Endothelial cell (in vitro differentiated cells): Measurements from ENCODE around the gene PLXNB2. TPM values are rescaled to one million over a fixed set of nuclear protein-coding genes. Genes with fewer than 3 reads are reported as not detected.

Experiments
- DNase-seq: peaks from one replicate; pipeline ENCODE4 v3.0.0; 2021; ENCODE audit warnings: low spot score
- H3K27ac Mint-ChIP-seq: one replicate; pipeline ENCODE4 v1.8.0; 2021; ENCODE audit warnings: mixed read lengths, inconsistent platforms; ENCODE audit not compliant: unreplicated experiment
- H3K27me3 Mint-ChIP-seq: one replicate; pipeline ENCODE4 v1.8.0; 2021; ENCODE audit warnings: mild to moderate bottlenecking, moderate library complexity, mixed read lengths, inconsistent platforms; ENCODE audit not compliant: unreplicated experiment
- H3K36me3 Mint-ChIP-seq: one replicate; pipeline ENCODE4 v1.8.0; 2021; ENCODE audit warnings: mild to moderate bottlenecking, low read depth, mixed read lengths, inconsistent platforms; ENCODE audit not compliant: unreplicated experiment
- H3K4me1 Mint-ChIP-seq: one replicate; pipeline ENCODE4 v1.8.0; 2021; ENCODE audit warnings: mild to moderate bottlenecking, mixed read lengths, inconsistent platforms; ENCODE audit not compliant: unreplicated experiment
- H3K4me3 Mint-ChIP-seq: one replicate; pipeline ENCODE4 v1.8.0; 2021; ENCODE audit warnings: mild to moderate bottlenecking, mixed read lengths, inconsistent platforms; ENCODE audit not compliant: unreplicated experiment
- H3K9me3 Mint-ChIP-seq: one replicate; pipeline ENCODE4 v1.8.0; 2021; ENCODE audit warnings: mixed read lengths, inconsistent platforms; ENCODE audit not compliant: unreplicated experiment
- total RNA-seq: library from RNA; stranded (reverse); fragmentation: NEBNext Ultra II Directional; extraction: Animal tissue kit (Norgen Biotek cat#: 25700); gene quantifications from one replicate; pipeline ENCODE4 v1.2.1, GENCODE V29; 2021; ENCODE audit not compliant: unreplicated experiment
- TF ChIP-seq, protein P1 (sequence below): fragments of 200-600 bp; sonication (generic); IDR thresholded peaks from one replicate; pipeline ENCODE4 v1.5.0; 2021; ENCODE audit warnings: antibody characterized with exemption; ENCODE audit not compliant: unreplicated experiment

PLXNB2 gene
- total RNA-seq, 1 donor from 2014 or later, result 96.5 TPM

DNA sequence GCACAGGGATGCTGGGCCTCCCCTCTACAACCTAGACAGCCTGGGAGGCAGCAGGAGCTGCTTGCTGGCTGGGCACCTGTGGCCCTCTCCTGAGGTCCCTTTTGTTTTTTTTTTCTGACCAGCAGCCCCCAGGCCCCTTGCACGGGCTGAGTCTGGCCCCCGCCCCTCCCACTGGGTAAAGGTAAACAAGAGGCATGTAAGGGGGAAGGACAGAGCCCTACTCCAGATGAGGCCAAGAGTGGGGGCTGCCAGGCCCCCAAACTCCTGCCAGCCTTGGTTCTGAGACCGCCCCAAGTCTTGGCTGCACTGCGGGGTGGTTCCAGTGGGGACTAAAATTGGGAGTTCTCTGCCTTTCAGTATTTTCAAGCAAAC lies 9.2 kb downstream of the PLXNB2 start:
- H3K4me3 Mint-ChIP-seq, result no peak overlapping the region
- no peaks in the 10 kb centered on the region for H3K9me3 Mint-ChIP-seq
- H3K36me3 Mint-ChIP-seq, result no peaks in the 10 kb centered on the region
- H3K4me1 Mint-ChIP-seq, result peaks cover 2% of the 10 kb centered on the region
- H3K27me3 Mint-ChIP-seq, result peaks cover 20% of the 10 kb centered on the region
- H3K27ac Mint-ChIP-seq, result no peak overlapping the region
- no peak for DNase-seq
- TF ChIP-seq, protein P1, sequence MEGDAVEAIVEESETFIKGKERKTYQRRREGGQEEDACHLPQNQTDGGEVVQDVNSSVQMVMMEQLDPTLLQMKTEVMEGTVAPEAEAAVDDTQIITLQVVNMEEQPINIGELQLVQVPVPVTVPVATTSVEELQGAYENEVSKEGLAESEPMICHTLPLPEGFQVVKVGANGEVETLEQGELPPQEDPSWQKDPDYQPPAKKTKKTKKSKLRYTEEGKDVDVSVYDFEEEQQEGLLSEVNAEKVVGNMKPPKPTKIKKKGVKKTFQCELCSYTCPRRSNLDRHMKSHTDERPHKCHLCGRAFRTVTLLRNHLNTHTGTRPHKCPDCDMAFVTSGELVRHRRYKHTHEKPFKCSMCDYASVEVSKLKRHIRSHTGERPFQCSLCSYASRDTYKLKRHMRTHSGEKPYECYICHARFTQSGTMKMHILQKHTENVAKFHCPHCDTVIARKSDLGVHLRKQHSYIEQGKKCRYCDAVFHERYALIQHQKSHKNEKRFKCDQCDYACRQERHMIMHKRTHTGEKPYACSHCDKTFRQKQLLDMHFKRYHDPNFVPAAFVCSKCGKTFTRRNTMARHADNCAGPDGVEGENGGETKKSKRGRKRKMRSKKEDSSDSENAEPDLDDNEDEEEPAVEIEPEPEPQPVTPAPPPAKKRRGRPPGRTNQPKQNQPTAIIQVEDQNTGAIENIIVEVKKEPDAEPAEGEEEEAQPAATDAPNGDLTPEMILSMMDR, result no peak

DNA sequence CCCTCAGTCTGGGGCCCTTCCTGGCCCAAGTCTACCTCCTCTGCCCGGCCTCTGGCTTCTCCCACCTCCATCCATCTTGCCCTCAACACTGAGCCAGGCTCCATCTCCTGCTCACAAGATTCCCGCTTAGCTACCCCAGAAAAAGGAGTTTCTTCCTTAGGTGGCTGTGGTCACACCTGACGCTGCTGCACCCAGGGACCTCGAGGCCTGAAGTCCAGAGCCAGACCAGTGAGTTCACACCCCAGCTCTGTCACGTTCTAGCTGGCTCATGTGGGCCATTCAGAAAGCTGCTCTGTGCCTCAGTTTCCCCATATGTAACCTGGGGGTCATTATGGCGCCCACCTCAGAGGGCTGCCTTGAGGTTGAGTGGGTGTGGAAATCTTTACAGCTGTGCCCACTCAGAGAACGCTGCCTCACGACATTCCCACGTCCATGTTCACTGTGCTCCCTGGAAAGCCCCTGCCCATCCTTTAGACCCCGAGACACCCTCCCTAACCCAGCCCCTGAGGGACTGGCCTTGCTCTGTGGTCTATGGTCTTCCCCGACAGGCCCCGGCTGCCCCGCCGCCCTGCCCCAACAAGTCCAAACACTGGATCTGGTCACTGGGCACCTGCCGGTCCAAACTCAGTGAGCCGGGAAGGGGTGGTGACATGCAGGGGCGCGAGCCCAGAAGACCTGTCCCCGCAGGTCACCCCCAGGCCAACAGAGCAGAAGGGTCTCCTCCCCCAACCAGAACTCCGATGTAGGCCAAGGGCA lies 9.8 kb downstream of the PLXNB2 start:
- no peak for DNase-seq
- no peaks in the 10 kb centered on the region for H3K9me3 Mint-ChIP-seq
- peaks cover 18% of the 10 kb centered on the region for H3K27me3 Mint-ChIP-seq
- H3K27ac Mint-ChIP-seq, result no peak overlapping the region
- TF ChIP-seq, protein P1, result no peak
- H3K4me3 Mint-ChIP-seq, result no peak overlapping the region
- no peaks in the 10 kb centered on the region for H3K36me3 Mint-ChIP-seq
- peaks cover 6% of the 10 kb centered on the region for H3K4me1 Mint-ChIP-seq

DNA sequence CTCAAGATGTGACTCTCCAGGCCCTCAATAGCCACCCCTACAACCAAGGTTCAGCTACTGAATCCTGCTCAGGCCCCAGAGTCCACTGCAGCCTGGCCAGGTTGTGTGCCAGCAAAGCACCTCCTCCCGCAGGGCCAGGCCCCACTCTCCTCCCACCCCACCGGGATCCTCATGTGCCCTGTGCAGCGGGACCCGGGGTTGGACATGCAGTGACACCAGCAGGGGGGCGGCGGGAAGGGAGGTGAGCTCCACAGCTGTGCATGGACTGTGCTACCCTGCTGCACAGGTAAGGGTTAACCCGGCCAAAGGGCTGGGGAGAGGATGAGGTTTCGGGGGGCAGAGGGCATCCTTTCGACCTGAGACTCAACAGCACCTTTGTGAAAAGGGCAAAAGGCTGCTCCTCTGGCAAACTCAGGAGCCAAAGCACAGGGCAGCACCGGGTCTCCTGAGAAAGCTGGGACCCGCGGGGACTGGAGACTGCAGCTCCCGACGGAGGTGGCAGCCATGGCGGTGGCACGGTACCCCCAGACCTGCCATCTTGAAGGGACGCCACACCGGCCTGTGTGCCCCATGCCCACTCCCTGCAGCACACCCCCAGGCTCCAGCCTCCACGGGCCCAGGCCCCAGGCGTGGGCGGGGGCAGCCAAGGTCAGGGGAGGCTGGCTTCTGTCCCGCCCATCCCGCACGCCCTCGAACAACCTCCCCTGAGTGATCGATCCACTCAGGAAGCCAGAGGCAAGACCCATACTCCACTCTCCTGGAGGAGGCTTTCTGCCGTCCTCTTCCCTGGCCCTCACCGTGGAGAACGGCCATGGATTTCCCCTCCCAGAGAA lies 10.6 kb downstream of the PLXNB2 start:
- no peak for DNase-seq
- Mint-ChIP-seq H3K9me3 (no peaks in the 10 kb centered on the region), H3K4me3 (no peak overlapping the region), H3K27ac (no peak overlapping the region), H3K4me1 (peaks cover 8% of the 10 kb centered on the region), H3K36me3 (no peaks in the 10 kb centered on the region), H3K27me3 (peaks cover 14% of the 10 kb centered on the region)
- TF ChIP-seq, protein P1, result no peak

DNA sequence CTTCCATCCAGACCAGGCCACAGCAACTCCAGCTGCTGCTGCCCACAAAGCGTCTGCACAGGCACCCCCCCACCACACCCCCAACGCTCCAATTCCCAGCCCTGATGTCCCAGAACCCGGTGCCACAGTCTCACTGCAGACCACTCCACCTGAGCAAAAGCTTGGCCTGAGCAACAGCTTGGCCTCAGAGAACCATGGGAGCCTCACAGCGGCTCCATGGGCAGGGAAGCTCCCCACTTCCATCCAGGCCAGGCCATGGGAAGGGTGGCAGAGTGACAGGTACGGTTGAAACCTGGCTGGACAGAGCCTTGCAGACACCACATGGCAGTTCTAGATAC lies 13.2 kb downstream of the PLXNB2 start:
- Mint-ChIP-seq H3K4me3 (no peak overlapping the region), H3K27me3 (peaks cover 14% of the 10 kb centered on the region), H3K27ac (peak overlapping the region; percentile 36), H3K4me1 (peaks cover 8% of the 10 kb centered on the region), H3K36me3 (no peaks in the 10 kb centered on the region), H3K9me3 (no peaks in the 10 kb centered on the region)
- DNase-seq, result no peak
- TF ChIP-seq, protein P1, result no peak
